ENCODE measurements around the gene SLC25A22.

- TF ChIP-seq EZH2 (IDR thresholded peaks at IDR 0.05; ENCODE audit: borderline replicate concordance, low read depth, low read length, poor library complexity, severe bottlenecking): no peak
- no peak for TF ChIP-seq CTCF (conservative IDR thresholded peaks at IDR 0.05; ENCODE audit: low read depth, low read length)
These were observed 50.1 kb downstream of the SLC25A22 start for GRCh38 chr11:748007-748359.

Data from A673 (cell line).